ENCODE measurements around the gene FOXJ3.

FOXJ3 gene

GRCh38 chr1:42334240-42335049, 590 bp downstream of the FOXJ3 start:
- DNase-seq (ENCODE audit: low read depth in 2 of 2): peak; percentile 14 to 16

GRCh38 chr1:42333662-42334239, 1.3 kb downstream of the FOXJ3 start:
- DNase-seq (ENCODE audit: low read depth in 2 of 2): no peak

- no peak for DNase-seq (ENCODE audit: low read depth in 2 of 2)
Observed at GRCh38 chr1:42332877-42333276, 2.2 kb downstream of the FOXJ3 start.

- DNase-seq (ENCODE audit: low read depth in 2 of 2): no peak
Observed at GRCh38 chr1:42330215-42330614, 4.8 kb downstream of the FOXJ3 start.

GRCh38 chr1:42328916-42329496, 6.0 kb downstream of the FOXJ3 start:
- no peak for DNase-seq (ENCODE audit: low read depth in 2 of 2)

- DNase-seq (ENCODE audit: low read depth in 2 of 2): no peak
Observed at GRCh38 chr1:42328047-42328625, 6.9 kb downstream of the FOXJ3 start.

- DNase-seq (ENCODE audit: low read depth in 2 of 2): no peak
Observed at GRCh38 chr1:42325014-42325402, 10.0 kb downstream of the FOXJ3 start.

GRCh38 chr1:42324398-42325013, 10.5 kb downstream of the FOXJ3 start:
- DNase-seq (ENCODE audit: low read depth in 2 of 2): no peak

GRCh38 chr1:42323551-42323950, 11.5 kb downstream of the FOXJ3 start:
- DNase-seq (ENCODE audit: low read depth in 2 of 2): no peak

GRCh38 chr1:42322577-42322976, 12.5 kb downstream of the FOXJ3 start:
- no peak for DNase-seq (ENCODE audit: low read depth in 2 of 2)

- DNase-seq (ENCODE audit: low read depth in 2 of 2): no peak
Observed at GRCh38 chr1:42321731-42322130, 13.3 kb downstream of the FOXJ3 start.

- no peak for DNase-seq (ENCODE audit: low read depth in 2 of 2)
Observed at GRCh38 chr1:42320708-42321107, 14.3 kb downstream of the FOXJ3 start.

- DNase-seq (ENCODE audit: low read depth in 2 of 2): no peak
Observed at GRCh38 chr1:42319871-42320484, 15.1 kb downstream of the FOXJ3 start.

GRCh38 chr1:42319128-42319851, 15.7 kb downstream of the FOXJ3 start:
- DNase-seq (ENCODE audit: low read depth in 2 of 2): no peak

GRCh38 chr1:42318601-42319000, 16.4 kb downstream of the FOXJ3 start:
- no peak for DNase-seq (ENCODE audit: low read depth in 2 of 2)

- no peak for DNase-seq (ENCODE audit: low read depth in 2 of 2)
Observed at GRCh38 chr1:42317308-42317707, 17.7 kb downstream of the FOXJ3 start.

GRCh38 chr1:42316292-42316691, 18.7 kb downstream of the FOXJ3 start:
- DNase-seq (ENCODE audit: low read depth in 2 of 2): no peak

- no peak for DNase-seq (ENCODE audit: low read depth in 2 of 2)
Observed at GRCh38 chr1:42315500-42315899, 19.5 kb downstream of the FOXJ3 start.

GRCh38 chr1:42313970-42314369, 21.1 kb downstream of the FOXJ3 start:
- no peak for DNase-seq (ENCODE audit: low read depth in 2 of 2)

- no peak for DNase-seq (ENCODE audit: low read depth in 2 of 2)
Observed at GRCh38 chr1:42312576-42313212, 22.3 kb downstream of the FOXJ3 start.

- DNase-seq (ENCODE audit: low read depth in 2 of 2): no peak
Observed at GRCh38 chr1:42311897-42312296, 23.1 kb downstream of the FOXJ3 start.
